PC-9 (cell line): ENCODE data around the gene TRABD2B. TPM values are rescaled to one million over a fixed set of nuclear protein-coding genes. Genes with fewer than 3 reads are reported as not detected.

Source experiments
- BruUV-seq: library from RNA; stranded (reverse); fragments of 400-500 nt; replicated peaks from 2 replicates; lab custom pipeline; 2021; lab: Mats Ljungman, UMichigan
- CTCF ChIA-PET: fragments of 300-600 bp; sonication (Branson Sonifier 250); formaldehyde crosslinking; loops from one replicate; lab custom pipeline; 2022; ENCODE audit warnings: antibody characterized with exemption; lab: Charles Lee
- POLR2A ChIA-PET: fragments of 300-600 bp; sonication (Branson Sonifier 250); formaldehyde crosslinking; loops from one replicate; lab custom pipeline; 2022; ENCODE audit warnings: antibody characterized with exemption; ENCODE audit not compliant: unreplicated experiment; lab: Charles Lee
- DNase-seq, 2 experiments: peaks; one replicate each; pipeline versions ENCODE4 v3.0.0 to v3.0.0-alpha.2; 2015 to 2022; ENCODE audit warnings: mixed read lengths in 1 of 2
- H2AFZ ChIP-seq: fragments of 200-600 bp; sonication (generic); 2 replicates; pipeline ENCODE4 v1.8.1; 2017; ENCODE audit warnings: antibody characterized with exemption
- H3F3A ChIP-seq: fragments of 200-600 bp; sonication (generic); 2 replicates; pipeline ENCODE4 v1.8.1; 2017; ENCODE audit warnings: antibody characterized with exemption, mild to moderate bottlenecking, low read depth; ENCODE audit not compliant: insufficient read depth
- H3K27ac ChIP-seq: fragments of 200-600 bp; sonication (generic); 2 replicates; pipeline ENCODE4 v1.6.1; 2016; ENCODE audit warnings: mixed run types
- H3K27me3 ChIP-seq: fragments of 200-600 bp; sonication (generic); 2 replicates; pipeline ENCODE4 v1.6.1; 2016; ENCODE audit warnings: low read depth, mixed run types; ENCODE audit not compliant: insufficient read depth
- H3K36me3 ChIP-seq: fragments of 200-600 bp; sonication (generic); 2 replicates; pipeline ENCODE4 v1.6.1; 2016; ENCODE audit warnings: low read depth, mixed run types
- H3K4me1 ChIP-seq: fragments of 200-600 bp; sonication (generic); replicated peaks from 2 replicates; pipeline ENCODE4 v1.6.1; 2016; ENCODE audit warnings: mixed run types; ENCODE audit not compliant: insufficient read depth
- H3K4me2 ChIP-seq: fragments of 200-600 bp; sonication (generic); 2 replicates; pipeline ENCODE4 v1.6.1; 2017; ENCODE audit warnings: mixed run types
- H3K4me3 ChIP-seq: fragments of 200-600 bp; sonication (generic); 2 replicates; pipeline ENCODE4 v1.6.1; 2016; ENCODE audit warnings: mixed run types
- H3K79me2 ChIP-seq: fragments of 200-600 bp; sonication (generic); 2 replicates; pipeline ENCODE4 v1.6.1; 2017; ENCODE audit warnings: low read depth, mixed run types
- H3K9me2 ChIP-seq: fragments of 200-600 bp; sonication (generic); 2 replicates; pipeline ENCODE4 v1.8.1; 2017; ENCODE audit warnings: mild to moderate bottlenecking; ENCODE audit not compliant: insufficient read depth
- H3K9me3 ChIP-seq: fragments of 200-600 bp; sonication (generic); 2 replicates; pipeline ENCODE4 v1.8.1; 2016; ENCODE audit warnings: low read depth; ENCODE audit not compliant: insufficient read depth
- H4K20me1 ChIP-seq: fragments of 200-600 bp; sonication (generic); 2 replicates; pipeline ENCODE4 v1.8.1; 2017; ENCODE audit not compliant: insufficient read depth
- EZH2 ChIP-seq: fragments of 200-600 bp; sonication (generic); IDR thresholded peaks from 2 replicates; pipeline ENCODE4 v1.8.0; 2017; ENCODE audit warnings: antibody characterized with exemption, low read depth
- intact Hi-C: fragments of 100-400 bp; cut with micrococcal nuclease; formaldehyde crosslinking; loops from one replicate; pipeline ENCODE4 v1.10.0; 2022; ENCODE audit not compliant: unreplicated experiment
- total RNA-seq: library from RNA; stranded (reverse); gene quantifications from 2 replicates; pipeline ENCODE4 v1.2.3, GENCODE V29; 2021
- TF ChIP-seq, protein P1 (sequence below): fragments of 200-600 bp; sonication (generic); conservative IDR thresholded peaks from 2 replicates; pipeline ENCODE4 v1.6.1; 2017; ENCODE audit warnings: mixed run types, antibody characterized with exemption, mild to moderate bottlenecking, moderate library complexity

The TRABD2B gene
- total RNA-seq, 1 experiment from 2014 or later, result not detected

DNA sequence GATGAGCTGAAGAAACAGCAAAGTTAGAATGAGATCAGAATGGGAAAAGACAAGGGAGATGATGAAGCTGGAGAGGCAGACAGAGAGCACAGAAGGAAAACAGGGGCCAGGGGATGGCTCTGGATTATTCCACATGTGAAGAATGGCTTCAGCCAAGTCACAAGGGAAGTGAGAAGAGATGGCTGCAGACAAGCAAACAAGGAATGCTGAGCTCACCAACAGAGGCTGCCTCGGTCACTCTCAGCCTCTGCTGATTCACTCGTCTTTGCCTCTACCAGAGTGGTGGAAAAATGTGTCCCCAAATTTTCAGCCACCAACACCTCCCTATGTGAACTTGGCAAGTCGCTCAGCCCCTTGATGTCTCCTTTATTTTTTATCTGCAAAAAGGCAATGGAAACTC lies 46.7 kb downstream of the TRABD2B start:
- intact Hi-C loops, result no loop called here
- no peaks in the 10 kb centered on the region for H3K9me3 ChIP-seq
- no peak overlapping the region for H3K27ac ChIP-seq
- no peak for DNase-seq
- H2AFZ ChIP-seq, result no peak overlapping the region
- no peaks in the 10 kb centered on the region for H3F3A ChIP-seq
- no peaks in the 10 kb centered on the region for H4K20me1 ChIP-seq
- H3K4me2 ChIP-seq, result no peak overlapping the region
- TF ChIP-seq, protein P1, sequence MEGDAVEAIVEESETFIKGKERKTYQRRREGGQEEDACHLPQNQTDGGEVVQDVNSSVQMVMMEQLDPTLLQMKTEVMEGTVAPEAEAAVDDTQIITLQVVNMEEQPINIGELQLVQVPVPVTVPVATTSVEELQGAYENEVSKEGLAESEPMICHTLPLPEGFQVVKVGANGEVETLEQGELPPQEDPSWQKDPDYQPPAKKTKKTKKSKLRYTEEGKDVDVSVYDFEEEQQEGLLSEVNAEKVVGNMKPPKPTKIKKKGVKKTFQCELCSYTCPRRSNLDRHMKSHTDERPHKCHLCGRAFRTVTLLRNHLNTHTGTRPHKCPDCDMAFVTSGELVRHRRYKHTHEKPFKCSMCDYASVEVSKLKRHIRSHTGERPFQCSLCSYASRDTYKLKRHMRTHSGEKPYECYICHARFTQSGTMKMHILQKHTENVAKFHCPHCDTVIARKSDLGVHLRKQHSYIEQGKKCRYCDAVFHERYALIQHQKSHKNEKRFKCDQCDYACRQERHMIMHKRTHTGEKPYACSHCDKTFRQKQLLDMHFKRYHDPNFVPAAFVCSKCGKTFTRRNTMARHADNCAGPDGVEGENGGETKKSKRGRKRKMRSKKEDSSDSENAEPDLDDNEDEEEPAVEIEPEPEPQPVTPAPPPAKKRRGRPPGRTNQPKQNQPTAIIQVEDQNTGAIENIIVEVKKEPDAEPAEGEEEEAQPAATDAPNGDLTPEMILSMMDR, result no peak
- no peak for TF ChIP-seq EZH2
- no peak overlapping the region for H3K4me3 ChIP-seq
- no peaks in the 10 kb centered on the region for H3K9me2 ChIP-seq
- no TSS peak for BruUV-seq
- CTCF ChIA-PET, result no interaction called here
- H3K27me3 ChIP-seq, result no peaks in the 10 kb centered on the region
- no peaks in the 10 kb centered on the region for H3K79me2 ChIP-seq
- H3K4me1 ChIP-seq, result no peaks in the 10 kb centered on the region
- H3K36me3 ChIP-seq, result no peaks in the 10 kb centered on the region
- POLR2A ChIA-PET, result no interaction called here

DNA sequence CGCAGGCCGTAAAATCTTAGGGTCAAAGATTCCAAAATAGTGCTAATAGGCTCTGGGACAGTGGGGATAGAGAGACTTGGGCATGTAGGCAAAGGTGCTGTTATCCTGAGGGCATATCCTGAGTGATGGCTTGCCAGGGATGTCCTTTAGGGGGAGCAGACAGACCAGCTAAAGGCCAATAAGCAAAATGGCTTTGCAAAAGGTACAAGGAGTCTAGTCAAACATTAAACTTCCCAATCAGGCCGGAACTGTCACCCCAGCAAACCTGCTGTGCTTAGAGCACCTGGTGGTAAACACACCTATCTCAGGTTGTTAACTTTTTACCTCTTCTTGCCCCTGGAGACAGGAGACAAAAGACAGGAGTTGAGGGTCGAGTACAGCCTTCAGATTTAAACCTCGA lies 49.1 kb downstream of the TRABD2B start:
- Histone ChIP-seq H3K27me3 (no peaks in the 10 kb centered on the region), H3K36me3 (no peaks in the 10 kb centered on the region), H3K4me1 (no peaks in the 10 kb centered on the region), H4K20me1 (no peaks in the 10 kb centered on the region), H3F3A (no peaks in the 10 kb centered on the region), H3K4me2 (no peak overlapping the region), H3K79me2 (no peaks in the 10 kb centered on the region), H3K4me3 (no peak overlapping the region), H3K9me2 (no peaks in the 10 kb centered on the region), H3K27ac (no peak overlapping the region), H3K9me3 (no peaks in the 10 kb centered on the region), H2AFZ (no peak overlapping the region)
- TF ChIP-seq, protein P1, result no peak
- no peak for TF ChIP-seq EZH2
- ChIA-PET POLR2A (no interaction called here), CTCF (interaction anchor here (0.5 kb wide), 1 partner anchor 195 kb away, joined by 5 read pairs; no protein-coding TSS in a partner anchor)
- no TSS peak for BruUV-seq
- intact Hi-C loops, result no loop called here
- DNase-seq, result no peak

DNA sequence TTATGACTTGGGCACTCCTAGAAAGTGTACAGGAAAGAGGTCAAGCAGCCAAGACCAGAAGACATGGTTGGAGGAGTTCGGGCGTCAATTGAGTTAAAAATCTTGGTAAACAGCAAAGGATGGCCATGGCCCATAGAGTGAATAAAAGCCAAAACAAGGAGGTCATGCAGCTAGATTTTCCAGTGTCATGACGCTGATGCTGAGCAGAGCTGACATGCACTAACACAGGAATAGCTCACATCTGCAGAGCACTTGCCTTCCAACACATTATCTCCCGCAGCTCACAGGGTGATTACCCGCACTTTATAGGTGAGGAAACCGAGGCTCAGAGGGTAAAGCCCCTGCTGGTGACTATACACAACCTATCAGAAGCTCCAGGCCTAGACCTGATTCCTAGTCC lies 49.7 kb downstream of the TRABD2B start:
- CTCF ChIA-PET, result interaction anchor here (0.5 kb wide), 1 partner anchor 196 kb away, joined by 5 read pairs; no protein-coding TSS in a partner anchor

More for the DNA sequence above, 49.7 kb downstream of the TRABD2B start:
- Histone ChIP-seq H3K27me3 (no peaks in the 10 kb centered on the region), H4K20me1 (no peaks in the 10 kb centered on the region), H3K4me2 (no peak overlapping the region), H2AFZ (no peak overlapping the region), H3K9me3 (no peaks in the 10 kb centered on the region), H3K79me2 (no peaks in the 10 kb centered on the region), H3K9me2 (no peaks in the 10 kb centered on the region), H3F3A (no peaks in the 10 kb centered on the region), H3K4me3 (no peak overlapping the region), H3K36me3 (no peaks in the 10 kb centered on the region), H3K4me1 (no peaks in the 10 kb centered on the region), H3K27ac (no peak overlapping the region)
- no peak for TF ChIP-seq EZH2
- TF ChIP-seq, protein P1, result no peak
- POLR2A ChIA-PET, result no interaction called here
- no TSS peak for BruUV-seq
- intact Hi-C loops, result no loop called here
- DNase-seq, result no peak
